ENCODE data around the gene RGS7.

The RGS7 gene

GRCh38 chr1:241389400-241389799 is 32.4 kb upstream of the RGS7 start:
- no peak for DNase-seq (ENCODE audit: low read depth)
- TF ChIP-seq, protein P1, sequence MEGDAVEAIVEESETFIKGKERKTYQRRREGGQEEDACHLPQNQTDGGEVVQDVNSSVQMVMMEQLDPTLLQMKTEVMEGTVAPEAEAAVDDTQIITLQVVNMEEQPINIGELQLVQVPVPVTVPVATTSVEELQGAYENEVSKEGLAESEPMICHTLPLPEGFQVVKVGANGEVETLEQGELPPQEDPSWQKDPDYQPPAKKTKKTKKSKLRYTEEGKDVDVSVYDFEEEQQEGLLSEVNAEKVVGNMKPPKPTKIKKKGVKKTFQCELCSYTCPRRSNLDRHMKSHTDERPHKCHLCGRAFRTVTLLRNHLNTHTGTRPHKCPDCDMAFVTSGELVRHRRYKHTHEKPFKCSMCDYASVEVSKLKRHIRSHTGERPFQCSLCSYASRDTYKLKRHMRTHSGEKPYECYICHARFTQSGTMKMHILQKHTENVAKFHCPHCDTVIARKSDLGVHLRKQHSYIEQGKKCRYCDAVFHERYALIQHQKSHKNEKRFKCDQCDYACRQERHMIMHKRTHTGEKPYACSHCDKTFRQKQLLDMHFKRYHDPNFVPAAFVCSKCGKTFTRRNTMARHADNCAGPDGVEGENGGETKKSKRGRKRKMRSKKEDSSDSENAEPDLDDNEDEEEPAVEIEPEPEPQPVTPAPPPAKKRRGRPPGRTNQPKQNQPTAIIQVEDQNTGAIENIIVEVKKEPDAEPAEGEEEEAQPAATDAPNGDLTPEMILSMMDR (IDR thresholded peaks at IDR 0.05; ENCODE audit: low read length, missing control alignments), result no peak
- H3K4me3 ChIP-seq (replicated peaks; ENCODE audit: low read depth, low read length), result no peak overlapping the region

GRCh38 chr1:241387216-241387615 is 30.2 kb upstream of the RGS7 start:
- TF ChIP-seq, protein P1 (IDR thresholded peaks at IDR 0.05; ENCODE audit: low read length, missing control alignments), result no peak
- DNase-seq (ENCODE audit: low read depth), result no peak
- no peak overlapping the region for H3K4me3 ChIP-seq (replicated peaks; ENCODE audit: low read depth, low read length)

- H3K4me3 ChIP-seq (replicated peaks; ENCODE audit: low read depth, low read length), result no peak overlapping the region
- DNase-seq (ENCODE audit: low read depth), result no peak
- TF ChIP-seq, protein P1 (IDR thresholded peaks at IDR 0.05; ENCODE audit: low read length, missing control alignments), result no peak
Measured at GRCh38 chr1:241376701-241377100, 19.7 kb upstream of the RGS7 start.

- no peak overlapping the region for H3K4me3 ChIP-seq (replicated peaks; ENCODE audit: low read depth, low read length)
- DNase-seq (ENCODE audit: low read depth), result no peak
- TF ChIP-seq, protein P1 (IDR thresholded peaks at IDR 0.05; ENCODE audit: low read length, missing control alignments), result no peak
Measured at GRCh38 chr1:241375886-241376285, 18.9 kb upstream of the RGS7 start.

DNA sequence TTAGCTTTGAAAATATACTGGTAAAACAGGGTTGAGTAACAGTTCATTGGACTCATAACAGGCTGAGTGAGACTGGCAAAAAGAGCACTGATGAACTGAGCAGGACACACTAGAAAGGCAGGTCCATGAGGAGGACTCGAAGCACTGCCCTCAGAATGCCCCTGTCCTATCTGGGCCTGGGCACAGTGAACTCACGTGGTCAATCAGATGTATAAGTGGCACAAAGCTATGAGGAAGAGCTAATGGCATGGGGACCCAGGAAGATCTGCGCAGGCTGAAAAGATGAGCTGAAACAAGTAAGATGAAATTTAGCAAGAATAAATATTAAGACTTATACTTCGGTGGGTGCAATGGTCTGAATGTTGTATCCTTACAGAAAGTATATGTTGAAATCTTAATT is 9.2 kb upstream of the RGS7 start:
- TF ChIP-seq, protein P1 (IDR thresholded peaks at IDR 0.05; ENCODE audit: low read length, missing control alignments), result no peak
- no peak for DNase-seq (ENCODE audit: low read depth)
- H3K4me3 ChIP-seq (replicated peaks; ENCODE audit: low read depth, low read length), result no peak overlapping the region

DNA sequence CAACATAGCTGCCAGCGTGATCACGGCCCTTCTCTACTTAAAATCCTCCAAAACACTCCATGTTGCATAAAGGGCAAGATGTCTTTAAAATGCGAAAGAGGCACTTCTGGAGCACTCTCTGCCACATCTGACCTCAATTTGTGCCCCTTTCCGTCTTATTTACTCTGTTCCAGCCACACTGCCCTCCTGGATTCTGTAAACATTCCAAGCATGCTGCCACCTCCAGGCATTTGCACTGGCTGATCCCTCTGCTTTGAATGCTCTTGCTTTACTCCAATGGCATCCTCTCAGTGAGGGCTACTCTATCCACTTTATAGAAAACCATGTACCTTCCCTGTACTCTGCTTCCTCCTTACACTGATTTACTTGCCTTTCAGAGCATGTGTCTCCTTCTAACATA is 5.3 kb upstream of the RGS7 start:
- no peak overlapping the region for H3K4me3 ChIP-seq (replicated peaks; ENCODE audit: low read depth, low read length)
- DNase-seq (ENCODE audit: low read depth), result no peak
- TF ChIP-seq, protein P1 (IDR thresholded peaks at IDR 0.05; ENCODE audit: low read length, missing control alignments), result no peak

Data from fibroblast of pulmonary artery (primary cell).